ENCODE measurements around the gene MAP3K9. TPM values are rescaled to one million over a fixed set of nuclear protein-coding genes. Genes with fewer than 3 reads are reported as not detected.
A peak's percentile ranks its signal among the peaks of the same experiment; 100 is the strongest.

The MAP3K9 gene
- total and polyA plus RNA-seq, 2 donors (not counting 3 experiments of a cell fraction or from before 2014, with no cell fraction given), result 0.06 to 0.11 TPM

- H3K4me2 ChIP-seq (ENCODE audit: insufficient read depth, low read length), result no peak overlapping the region
- no TSS peak for BruUV-seq (replicated peaks)
- H3K27me3 ChIP-seq (ENCODE audit: control insufficient read depth in 2 of 2, insufficient read depth in 2 of 2, low read length in 2 of 2), result peaks cover 3 to 14% of the 10 kb centered on the region in 2 experiments
- no peak overlapping the region for H3K4me3 ChIP-seq (replicated peaks in 1 of 3; ENCODE audit: insufficient read depth in 1 of 3, low read depth in 1 of 3, low read length in 3 of 3)
- peak; percentile 67 for DNase-seq (ENCODE audit: low read depth, low spot score)
- H3K4me1 ChIP-seq (ENCODE audit: control insufficient read depth, extremely low read depth, insufficient read depth, low read length), result no peaks in the 10 kb centered on the region
- no peak overlapping the region for H3K27ac ChIP-seq (ENCODE audit: insufficient read depth, low read depth, low read length)
- ChIA-PET CTCF (interaction anchor here (0.6 to 1.9 kb wide), 18 partner anchors 8 to 669 kb away, joined by 3 to 17 read pairs (median 4); no protein-coding TSS in a partner anchor), POLR2A (no interaction called here)
- no peaks in the 10 kb centered on the region for H3K36me3 ChIP-seq (ENCODE audit: control insufficient read depth in 2 of 2, extremely low read depth in 1 of 2, insufficient read depth in 2 of 2, low read length in 2 of 2)
- H4K20me1 ChIP-seq (replicated peaks; ENCODE audit: control insufficient read depth, extremely low read depth, insufficient read depth, low read length), result no peaks in the 10 kb centered on the region
- dilution Hi-C loops (cut with MboI; ENCODE audit: extremely low pct_ligation_motif_present, low sequenced_read_pairs), result no loop called here
- no peaks in the 10 kb centered on the region for H3K9me1 ChIP-seq (replicated peaks; ENCODE audit: control insufficient read depth, extremely low read depth, insufficient read depth, low read length)
- H3K79me2 ChIP-seq (ENCODE audit: control insufficient read depth, insufficient read depth, low read length), result no peaks in the 10 kb centered on the region
- H3K9ac ChIP-seq (replicated peaks; ENCODE audit: extremely low read depth, insufficient read depth, low read length), result no peak overlapping the region
- intact Hi-C loops (cut with micrococcal nuclease), result loop anchor here (1.0 to 5.0 kb wide), 4 partner anchors 72 to 668 kb away; partner anchors contain the start of gene TTC9
- peak; percentile 92 for FAIRE-seq
- TF ChIP-seq CTCF (IDR thresholded peaks at IDR 0.05; ENCODE audit: extremely low read depth in 1 of 2, insufficient read depth in 1 of 2, low read depth in 1 of 2, low read length in 2 of 2) (peak; percentile 33 to 46), POLR2A (IDR thresholded peaks at IDR 0.05; ENCODE audit: low read depth, low read length) (no peak)
- no peaks in the 10 kb centered on the region for H3K9me3 ChIP-seq (replicated peaks; ENCODE audit: control insufficient read depth, insufficient read depth, low read length)
- H2AFZ ChIP-seq (ENCODE audit: low read depth, low read length), result no peak overlapping the region
Measured at GRCh38 chr14:70714055-70714550, 95.2 kb downstream of the MAP3K9 start.

- DNase-seq (ENCODE audit: low read depth, low spot score), result peak; percentile 32
- FAIRE-seq, result no peak
- intact Hi-C loops (cut with micrococcal nuclease), result loop anchor here (5.0 kb wide), 1 partner anchor 71 kb away; the partner anchor contains the start of gene TTC9
Measured at GRCh38 chr14:70713511-70713916, 95.8 kb downstream of the MAP3K9 start.

More at GRCh38 chr14:70713511-70713916, 95.8 kb downstream of the MAP3K9 start:
- Histone ChIP-seq H3K27ac (ENCODE audit: insufficient read depth, low read depth, low read length) (no peak overlapping the region), H3K27me3 (ENCODE audit: control insufficient read depth in 2 of 2, insufficient read depth in 2 of 2, low read length in 2 of 2) (peaks cover 3 to 14% of the 10 kb centered on the region in 2 experiments), H3K4me2 (ENCODE audit: insufficient read depth, low read length) (no peak overlapping the region), H3K79me2 (ENCODE audit: control insufficient read depth, insufficient read depth, low read length) (no peaks in the 10 kb centered on the region), H3K4me3 (replicated peaks in 1 of 3; ENCODE audit: insufficient read depth in 1 of 3, low read depth in 1 of 3, low read length in 3 of 3) (no peak overlapping the region), H3K9me3 (replicated peaks; ENCODE audit: control insufficient read depth, insufficient read depth, low read length) (no peaks in the 10 kb centered on the region), H3K9ac (replicated peaks; ENCODE audit: extremely low read depth, insufficient read depth, low read length) (no peak overlapping the region), H3K9me1 (replicated peaks; ENCODE audit: control insufficient read depth, extremely low read depth, insufficient read depth, low read length) (no peaks in the 10 kb centered on the region), H4K20me1 (replicated peaks; ENCODE audit: control insufficient read depth, extremely low read depth, insufficient read depth, low read length) (no peaks in the 10 kb centered on the region), H2AFZ (ENCODE audit: low read depth, low read length) (no peak overlapping the region), H3K36me3 (ENCODE audit: control insufficient read depth in 2 of 2, extremely low read depth in 1 of 2, insufficient read depth in 2 of 2, low read length in 2 of 2) (no peaks in the 10 kb centered on the region), H3K4me1 (ENCODE audit: control insufficient read depth, extremely low read depth, insufficient read depth, low read length) (no peaks in the 10 kb centered on the region)
- BruUV-seq (replicated peaks), result no TSS peak
- dilution Hi-C loops (cut with MboI; ENCODE audit: extremely low pct_ligation_motif_present, low sequenced_read_pairs), result no loop called here
- ChIA-PET POLR2A (no interaction called here), CTCF (interaction anchor here (0.6 to 1.9 kb wide), 21 partner anchors 9 to 669 kb away, joined by 3 to 17 read pairs (median 4); no protein-coding TSS in a partner anchor)
- no peak for TF ChIP-seq FOS (IDR thresholded peaks at IDR 0.05; ENCODE audit: borderline replicate concordance, insufficient read depth, low read length)
- no peak for TF ChIP-seq EZH2 (IDR thresholded peaks at IDR 0.05; ENCODE audit: borderline replicate concordance, low read depth, low read length, severe bottlenecking)
- no peak for TF ChIP-seq POLR2A (IDR thresholded peaks at IDR 0.05; ENCODE audit: low read depth, low read length)
- TF ChIP-seq MAX (IDR thresholded peaks at IDR 0.05; ENCODE audit: insufficient read depth, insufficient read length), result no peak
- no peak for TF ChIP-seq JUN (IDR thresholded peaks at IDR 0.05; ENCODE audit: borderline replicate concordance, insufficient read depth, insufficient read length, low read depth)
- no peak for TF ChIP-seq GATA2 (IDR thresholded peaks at IDR 0.05; ENCODE audit: insufficient read depth, insufficient read length, low read depth, low read length)
- TF ChIP-seq CTCF (IDR thresholded peaks at IDR 0.05; ENCODE audit: extremely low read depth in 1 of 2, insufficient read depth in 1 of 2, low read depth in 1 of 2, low read length in 2 of 2), result no peak
- no peak for TF ChIP-seq POLR2AphosphoS5 (IDR thresholded peaks at IDR 0.05; ENCODE audit: insufficient read depth, low read depth, low read length)
- TF ChIP-seq MYC (IDR thresholded peaks at IDR 0.05; ENCODE audit: low read depth, low read length), result no peak
